NCI-H1436 (cell line): ENCODE results near the gene CTDNEP1.
"Not testable (repeated sequence)": the region's sequence is repeated elsewhere in the genome, so short reads cannot be mapped to it uniquely, and the experiment has no call there.

Source experiments
- DNase-seq: peaks from one replicate; lab custom pipeline; 2025; lab: John Stamatoyannopoulos, UW

The CTDNEP1 gene

GRCh38 chr17:7246779-7247178 lies 4.8 kb downstream of the CTDNEP1 start:
- no peak for DNase-seq

DNA sequence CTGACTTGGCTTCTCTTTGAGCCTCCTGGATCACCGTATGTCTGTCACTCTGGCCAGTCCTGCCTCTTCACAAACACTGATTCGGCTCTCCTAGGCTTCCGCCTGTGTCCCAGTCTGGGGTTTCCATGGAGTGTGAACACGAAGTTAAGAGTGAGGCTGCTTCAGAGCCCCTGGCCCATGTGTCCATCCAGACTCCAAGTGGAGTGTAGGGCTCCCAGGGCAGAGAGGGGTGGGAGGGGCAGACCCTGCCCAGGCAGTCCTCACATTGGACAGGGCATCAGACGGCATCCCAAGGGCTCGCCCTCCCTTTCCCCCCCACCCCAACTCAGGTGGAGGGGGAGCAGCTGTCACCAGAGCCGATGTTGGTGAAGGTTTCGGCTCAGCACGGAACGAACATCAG lies 7.7 kb downstream of the CTDNEP1 start:
- DNase-seq = not testable (repeated sequence)

- no peak for DNase-seq
Measured at GRCh38 chr17:7243453-7243729, 8.1 kb downstream of the CTDNEP1 start.

DNA sequence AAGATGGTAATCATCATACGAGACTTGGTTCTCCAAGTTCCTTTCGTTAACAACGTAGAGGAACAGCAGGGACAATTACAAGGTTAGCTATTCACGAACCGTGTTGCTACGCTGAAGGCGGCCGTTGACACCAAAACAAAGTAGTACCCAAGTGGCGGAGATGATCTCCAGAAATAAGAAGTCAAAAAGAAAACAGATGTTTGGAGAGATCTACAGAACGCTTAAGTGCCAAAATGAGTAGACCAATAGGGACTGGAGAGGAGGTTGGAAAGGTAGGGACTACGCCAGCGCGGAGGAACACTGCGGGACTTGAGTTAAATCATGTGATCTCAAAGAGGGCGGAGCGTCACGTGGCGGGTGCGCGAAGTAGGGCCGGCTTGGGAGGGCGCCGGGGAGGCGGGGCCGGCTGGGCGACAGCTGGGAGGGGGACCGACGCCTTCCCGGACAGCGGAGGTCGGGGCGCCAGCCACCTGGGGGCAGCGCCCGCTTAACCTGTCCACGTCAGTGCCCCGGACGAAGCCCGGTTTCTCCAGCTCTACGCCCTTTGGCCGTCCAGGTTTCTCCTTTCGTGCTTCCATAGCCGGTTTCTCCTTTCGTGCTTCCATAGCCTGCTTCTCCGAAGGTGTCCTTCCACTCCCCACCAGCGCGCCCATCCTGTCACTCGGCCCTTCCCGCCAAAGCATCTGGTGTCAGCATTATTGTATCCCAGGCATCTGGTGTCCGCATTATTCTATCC lies 8.6 kb downstream of the CTDNEP1 start:
- DNase-seq = peak; percentile 91

DNA sequence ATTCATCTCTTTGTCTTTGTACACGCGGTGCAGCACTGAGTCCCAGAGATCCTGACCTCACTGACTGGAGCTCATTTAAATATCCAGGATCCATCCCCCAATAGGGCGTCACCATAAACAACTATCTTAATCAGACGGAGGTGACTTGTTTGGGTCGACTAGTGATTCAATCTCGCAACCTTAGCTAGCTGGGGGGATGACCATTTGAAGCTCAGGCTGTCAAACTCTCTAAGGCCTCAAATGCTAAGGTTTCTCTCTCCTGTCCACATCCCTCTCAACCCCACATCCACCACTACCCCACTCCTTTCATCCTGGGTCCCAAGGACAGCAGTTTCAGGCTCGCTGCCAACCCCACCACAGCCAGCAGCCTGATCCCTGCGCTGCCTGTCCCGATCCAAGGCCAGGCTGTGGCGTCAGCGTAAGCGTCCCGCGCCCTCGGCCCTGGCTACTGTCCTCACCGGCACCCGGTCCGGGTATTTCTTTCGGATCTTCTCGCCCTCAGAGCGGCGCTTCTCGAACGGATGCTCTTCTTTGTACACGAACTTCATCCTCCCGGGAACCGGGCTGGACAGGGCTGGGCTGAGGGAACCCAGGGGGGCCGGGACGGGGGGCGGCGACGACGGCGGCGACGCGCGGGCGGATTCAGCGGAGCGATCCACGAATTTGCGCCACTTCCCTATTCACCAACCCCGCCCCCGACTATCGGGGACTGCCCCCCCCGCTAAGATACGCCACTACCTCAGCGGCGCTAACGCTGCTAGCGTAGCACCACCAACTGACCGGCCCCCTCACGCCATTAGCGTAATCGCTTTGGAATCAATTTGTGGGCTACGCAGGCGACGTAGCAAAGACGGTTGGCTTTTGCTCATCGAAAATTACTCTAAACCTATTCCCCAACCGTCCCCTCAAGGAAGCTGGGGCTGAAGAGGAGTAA lies 9.5 kb downstream of the CTDNEP1 start, which contains the start of gene GABARAP:
Gene GABARAP (minus strand): TSS at position 667 of the 934 bp plus-strand sequence. CDS start 119 bp downstream, at position 548.
- peak; percentile 90 for DNase-seq

DNA sequence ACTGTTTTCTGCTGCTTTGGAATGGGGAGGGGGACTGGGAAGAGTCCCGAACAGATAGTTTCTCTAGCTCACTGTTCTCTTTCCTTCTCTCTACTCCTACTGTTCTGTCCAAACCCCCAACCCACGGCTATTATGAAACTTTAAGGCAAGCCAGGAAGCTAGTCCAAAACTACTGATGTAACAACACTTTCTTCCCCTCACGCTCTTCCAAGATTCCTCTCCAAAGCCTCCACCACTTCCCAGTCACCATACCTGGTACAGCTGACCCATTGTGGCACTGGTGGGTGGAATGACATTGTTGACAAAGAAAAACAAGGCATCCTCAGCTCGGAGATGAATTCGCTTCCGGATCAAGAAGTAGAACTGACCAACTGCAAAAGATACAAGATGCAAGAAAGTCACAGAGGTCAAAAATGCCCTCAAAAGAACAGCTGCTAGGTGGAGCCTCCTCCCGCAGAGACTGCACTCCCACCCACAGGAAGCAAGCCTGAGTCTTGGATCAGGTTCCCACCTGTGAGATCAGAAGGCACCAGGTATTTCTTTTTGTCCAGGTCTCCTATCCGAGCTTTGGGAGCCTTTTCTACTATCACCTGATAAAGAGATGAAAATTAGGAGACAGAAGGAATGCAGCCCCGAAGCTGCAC lies 10.3 kb downstream of the CTDNEP1 start:
- no peak for DNase-seq

DNA sequence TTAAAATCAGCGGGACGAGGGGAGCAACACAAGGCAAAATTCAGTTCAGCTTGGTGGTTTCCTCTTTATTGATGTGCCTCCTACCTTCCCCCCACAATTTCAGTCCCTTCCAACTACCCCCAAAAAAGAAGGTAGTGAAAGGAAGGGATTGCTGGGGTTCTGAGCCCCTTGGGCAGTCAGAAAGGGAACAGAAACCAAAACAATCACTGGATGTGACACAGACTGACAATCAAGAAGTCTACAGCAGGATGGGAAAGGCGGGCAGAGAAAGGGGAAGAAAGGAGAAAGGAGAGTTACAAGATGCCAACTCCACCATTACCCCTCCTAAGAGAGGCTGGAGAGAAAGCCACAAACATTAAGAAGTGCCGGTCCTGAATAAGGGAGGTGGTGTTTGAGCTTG lies 11.2 kb downstream of the CTDNEP1 start:
- DNase-seq = no peak

- DNase-seq = peak; percentile 98
Measured at GRCh38 chr17:7239091-7240027, 12.2 kb downstream of the CTDNEP1 start, which contains the start of gene PHF23. TSS of gene PHF23 (minus strand) at chr17:7239457. CDS start at chr17:7239279, 178 bp downstream.

DNA sequence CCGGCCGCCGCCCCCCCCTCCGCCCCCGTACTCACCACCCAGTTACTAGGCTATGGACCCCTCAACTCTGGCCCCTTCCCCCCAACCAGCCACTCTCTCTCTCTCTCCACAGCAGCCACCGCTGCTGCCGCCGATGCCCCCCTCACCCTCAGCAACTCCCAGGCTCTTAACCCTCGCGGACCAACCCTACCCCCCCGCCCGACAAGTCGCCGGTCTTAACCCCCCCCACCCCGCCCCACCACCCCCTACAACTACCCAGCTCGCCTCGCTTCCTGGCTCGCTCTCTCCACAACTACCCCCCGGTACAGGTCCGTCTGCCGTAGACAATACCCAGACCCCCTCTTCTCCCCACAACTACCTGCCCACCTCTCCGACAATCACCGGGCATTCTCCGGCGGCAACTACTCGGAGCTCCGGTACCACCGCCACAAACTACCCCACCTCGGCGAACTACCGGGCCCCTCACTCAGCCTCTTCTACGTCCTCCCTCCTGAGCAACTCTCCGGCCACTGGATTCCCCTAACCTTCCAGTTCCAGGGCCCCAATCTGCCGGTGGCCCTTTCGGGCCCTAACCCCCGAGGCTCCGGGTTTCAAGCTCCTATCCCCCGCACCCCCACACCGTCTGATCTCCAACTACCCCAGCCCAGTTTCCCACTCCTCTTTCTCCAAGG lies 13.0 kb downstream of the CTDNEP1 start:
- DNase-seq = no peak

DNA sequence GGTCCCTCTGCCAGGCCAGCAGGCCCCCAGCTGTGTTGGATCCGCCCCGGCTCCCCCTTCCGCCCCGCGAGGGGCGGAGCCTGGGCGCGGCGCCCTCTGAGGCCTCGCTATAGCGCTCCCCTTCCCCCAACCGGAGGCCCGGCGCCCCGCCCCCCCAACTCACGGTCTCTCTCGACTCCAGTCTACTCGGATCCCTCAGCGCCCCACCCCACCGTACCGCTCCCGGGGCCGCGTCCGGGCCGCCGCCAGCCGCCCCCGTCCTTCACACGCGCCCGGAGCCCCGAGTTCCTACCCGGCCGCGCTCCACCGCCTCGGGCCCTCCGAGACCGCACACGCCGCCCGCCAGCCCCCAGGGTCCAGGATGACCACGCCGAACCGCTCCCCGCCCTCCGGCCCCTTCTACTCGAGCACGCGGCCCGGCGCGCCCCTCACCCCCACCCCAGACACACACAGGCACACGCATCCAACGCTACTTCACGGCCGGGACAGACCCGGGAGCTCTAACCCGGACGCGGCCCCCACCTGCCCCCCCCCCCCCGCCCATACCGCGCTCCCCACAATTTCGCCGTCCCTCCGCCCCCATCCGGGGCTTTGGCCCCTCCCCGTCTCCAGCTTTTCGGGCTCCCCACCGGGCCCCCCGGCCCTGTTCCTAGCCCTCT lies 13.6 kb downstream of the CTDNEP1 start:
- peak; percentile 57 for DNase-seq

GRCh38 chr17:7237266-7237760 lies 14.2 kb downstream of the CTDNEP1 start:
- no peak for DNase-seq

DNA sequence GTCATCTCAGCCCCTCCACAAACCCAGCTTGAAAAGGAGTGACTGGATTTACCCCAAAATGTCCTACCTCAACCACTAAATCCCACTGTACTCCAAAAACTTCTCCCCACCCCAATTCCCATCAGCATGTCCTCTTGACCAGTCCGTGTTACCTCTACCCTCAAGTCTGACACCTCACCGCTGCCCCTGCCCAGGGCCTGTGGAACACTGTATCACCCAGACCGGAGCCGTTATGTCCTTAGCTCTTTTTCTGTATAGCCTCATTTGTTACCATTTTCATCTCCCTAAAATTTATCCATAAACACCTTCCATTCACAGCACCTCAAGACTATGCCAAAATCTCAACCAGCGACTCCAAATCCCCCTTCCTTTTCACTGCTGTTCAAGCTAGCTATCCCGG lies 14.7 kb downstream of the CTDNEP1 start:
- no peak for DNase-seq

GRCh38 chr17:7235693-7236665 lies 15.6 kb downstream of the CTDNEP1 start:
- no peak for DNase-seq

GRCh38 chr17:7234083-7234951 lies 17.2 kb downstream of the CTDNEP1 start, which contains the start of gene DVL2:
TSS of gene DVL2 (minus strand) at chr17:7234517. CDS start at chr17:7234262, 255 bp downstream.
- DNase-seq = peak; percentile 95

- no peak for DNase-seq
Measured at GRCh38 chr17:7233701-7234082, 17.8 kb downstream of the CTDNEP1 start.

- no peak for DNase-seq
Measured at GRCh38 chr17:7232114-7232513, 19.4 kb downstream of the CTDNEP1 start.

DNA sequence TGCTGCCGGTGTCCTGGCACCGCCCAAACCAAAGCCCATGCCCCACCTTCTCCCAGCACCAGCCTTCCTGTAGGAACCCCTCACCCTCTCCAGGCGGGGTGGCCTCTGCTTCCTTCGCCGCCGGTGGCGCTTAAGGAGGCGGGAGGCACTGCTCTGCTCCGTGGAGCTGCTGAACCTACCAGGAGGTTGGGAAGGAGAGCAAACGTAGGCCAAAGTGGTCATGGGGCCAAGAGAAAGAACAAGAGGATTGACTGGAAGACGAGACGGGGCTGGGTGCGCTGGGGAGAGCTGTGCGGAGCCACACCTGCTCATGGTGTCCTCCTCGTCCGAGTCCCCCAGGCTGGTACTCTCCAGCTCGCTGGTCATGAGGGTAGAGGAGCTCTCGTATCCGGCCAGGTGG lies 22.0 kb downstream of the CTDNEP1 start:
- DNase-seq = no peak

GRCh38 chr17:7228920-7229319 lies 22.6 kb downstream of the CTDNEP1 start:
- no peak for DNase-seq
